ENCODE results near the gene ANKRD55. TPM values are rescaled to one million over a fixed set of nuclear protein-coding genes. Genes with fewer than 3 reads are reported as not detected.
"Not testable (repeated sequence)": the region's sequence is repeated elsewhere in the genome, so short reads cannot be mapped to it uniquely, and the experiment has no call there.

The ANKRD55 gene
- total RNA-seq, 2 experiments from 2014 or later: not detected

DNA sequence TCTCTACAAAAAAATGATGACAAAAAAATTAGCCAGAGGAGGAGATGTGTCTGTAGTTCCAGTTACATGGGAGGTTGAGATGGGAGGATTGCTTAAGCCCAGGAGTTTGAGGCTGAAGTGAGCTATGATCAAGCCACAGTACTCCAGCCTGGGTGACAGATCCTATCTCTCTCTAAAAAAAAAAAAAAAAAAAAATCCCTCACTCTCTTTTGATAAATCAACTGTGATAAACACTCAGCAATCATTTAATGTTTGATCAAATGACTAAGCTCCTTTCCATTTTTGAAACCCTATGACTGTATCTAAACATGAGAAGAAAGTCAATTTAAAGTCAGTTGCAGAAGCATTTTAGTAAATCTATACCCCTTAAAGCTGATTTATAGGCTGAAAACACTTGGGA lies 126.3 kb downstream of the ANKRD55 start:
- ChIA-PET POLR2A (interaction anchor here (0.7 kb wide), 2 partner anchors 14 to 122 kb away, joined by 3 to 4 read pairs; no protein-coding TSS in a partner anchor), CTCF (ENCODE audit: unreplicated experiment) (no interaction called here)
- TF ChIP-seq, protein P1, sequence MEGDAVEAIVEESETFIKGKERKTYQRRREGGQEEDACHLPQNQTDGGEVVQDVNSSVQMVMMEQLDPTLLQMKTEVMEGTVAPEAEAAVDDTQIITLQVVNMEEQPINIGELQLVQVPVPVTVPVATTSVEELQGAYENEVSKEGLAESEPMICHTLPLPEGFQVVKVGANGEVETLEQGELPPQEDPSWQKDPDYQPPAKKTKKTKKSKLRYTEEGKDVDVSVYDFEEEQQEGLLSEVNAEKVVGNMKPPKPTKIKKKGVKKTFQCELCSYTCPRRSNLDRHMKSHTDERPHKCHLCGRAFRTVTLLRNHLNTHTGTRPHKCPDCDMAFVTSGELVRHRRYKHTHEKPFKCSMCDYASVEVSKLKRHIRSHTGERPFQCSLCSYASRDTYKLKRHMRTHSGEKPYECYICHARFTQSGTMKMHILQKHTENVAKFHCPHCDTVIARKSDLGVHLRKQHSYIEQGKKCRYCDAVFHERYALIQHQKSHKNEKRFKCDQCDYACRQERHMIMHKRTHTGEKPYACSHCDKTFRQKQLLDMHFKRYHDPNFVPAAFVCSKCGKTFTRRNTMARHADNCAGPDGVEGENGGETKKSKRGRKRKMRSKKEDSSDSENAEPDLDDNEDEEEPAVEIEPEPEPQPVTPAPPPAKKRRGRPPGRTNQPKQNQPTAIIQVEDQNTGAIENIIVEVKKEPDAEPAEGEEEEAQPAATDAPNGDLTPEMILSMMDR (conservative IDR thresholded peaks at IDR 0.05; ENCODE audit: low read length): no peak
- no peak for TF ChIP-seq EZH2phosphoT487 (IDR thresholded peaks at IDR 0.05; ENCODE audit: borderline replicate concordance, low read depth, low read length)
- Histone ChIP-seq H3K36me3 (ENCODE audit: insufficient read depth, low read length) (no peaks in the 10 kb centered on the region), H3K4me1 (ENCODE audit: insufficient read depth, low read length, poor library complexity, severe bottlenecking) (no peaks in the 10 kb centered on the region), H3K9me2 (ENCODE audit: insufficient read depth, low read length) (no peaks in the 10 kb centered on the region), H4K20me1 (ENCODE audit: insufficient read depth, low read length) (no peaks in the 10 kb centered on the region), H3K79me2 (ENCODE audit: insufficient read depth, low read depth, low read length) (no peaks in the 10 kb centered on the region), H3K27ac (ENCODE audit: low read depth, low read length, poor library complexity, severe bottlenecking) (no peak overlapping the region), H2AFZ (ENCODE audit: low read length) (no peak overlapping the region), H3K9me3 (ENCODE audit: low read length) (no peaks in the 10 kb centered on the region), H3K4me2 (ENCODE audit: low read length) (no peak overlapping the region), H3K4me3 (ENCODE audit: low read depth, low read length, poor library complexity, severe bottlenecking) (no peak overlapping the region)
- no TSS peak for BruUV-seq (replicated peaks)
- intact Hi-C loops (cut with micrococcal nuclease; ENCODE audit: unreplicated experiment): no loop called here
- DNase-seq (ENCODE audit: low spot score): no peak

DNA sequence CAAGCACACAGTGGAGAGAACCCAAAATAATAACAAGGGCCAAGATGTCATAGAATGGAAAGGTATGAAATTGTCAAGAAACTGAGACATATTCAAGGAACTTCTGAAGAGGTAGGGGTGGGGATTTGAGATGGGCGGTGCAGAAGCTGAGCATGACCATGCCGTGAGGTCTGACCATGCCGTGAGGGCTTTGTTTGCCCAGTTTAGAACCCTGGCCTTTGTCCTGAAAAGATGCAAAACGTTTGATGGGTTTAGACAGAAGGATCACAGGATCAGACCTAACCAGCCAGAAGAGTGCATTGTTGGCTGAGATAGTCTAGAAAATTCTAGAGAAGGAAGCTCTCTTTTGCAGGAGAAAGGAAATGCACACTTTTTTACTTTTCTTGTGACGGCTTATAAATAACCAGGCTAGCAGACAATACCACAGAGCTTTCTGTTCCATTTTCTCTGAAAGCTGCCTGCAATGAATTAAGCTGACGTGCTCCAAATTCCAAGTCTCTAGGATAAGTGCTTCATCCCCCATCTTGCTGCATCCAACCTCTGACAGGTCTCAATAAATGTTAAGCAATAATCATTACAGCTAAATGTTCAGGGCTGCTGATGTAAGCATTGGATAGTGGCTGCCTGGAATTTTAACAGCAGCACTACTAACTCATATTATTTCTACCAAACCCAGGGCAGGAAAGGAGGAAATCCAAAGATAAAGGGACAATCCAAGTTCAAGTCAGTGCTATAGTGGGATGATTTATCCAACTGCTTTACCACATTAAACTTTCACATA lies 127.4 kb downstream of the ANKRD55 start:
- no peak for DNase-seq (ENCODE audit: low spot score)
- no TSS peak for BruUV-seq (replicated peaks)
- H3K36me3 ChIP-seq (ENCODE audit: insufficient read depth, low read length): no peaks in the 10 kb centered on the region
- intact Hi-C loops (cut with micrococcal nuclease; ENCODE audit: unreplicated experiment): no loop called here
- H3K4me1 ChIP-seq (ENCODE audit: insufficient read depth, low read length, poor library complexity, severe bottlenecking): no peaks in the 10 kb centered on the region
- no peak overlapping the region for H3K4me2 ChIP-seq (ENCODE audit: low read length)
- H3K4me3 ChIP-seq (ENCODE audit: low read depth, low read length, poor library complexity, severe bottlenecking): no peak overlapping the region
- no peaks in the 10 kb centered on the region for H4K20me1 ChIP-seq (ENCODE audit: insufficient read depth, low read length)
- TF ChIP-seq EZH2phosphoT487 (IDR thresholded peaks at IDR 0.05; ENCODE audit: borderline replicate concordance, low read depth, low read length): no peak
- TF ChIP-seq, protein P1 (conservative IDR thresholded peaks at IDR 0.05; ENCODE audit: low read length): no peak
- no peaks in the 10 kb centered on the region for H3K79me2 ChIP-seq (ENCODE audit: insufficient read depth, low read depth, low read length)
- no peak overlapping the region for H2AFZ ChIP-seq (ENCODE audit: low read length)
- ChIA-PET CTCF (ENCODE audit: unreplicated experiment) (interaction anchor here (0.6 kb wide), 1 partner anchor 1235 kb away, joined by 5 read pairs; no protein-coding TSS in a partner anchor), POLR2A (interaction anchor here (0.6 kb wide), 1 partner anchor 48 kb away, joined by 3 read pairs; no protein-coding TSS in a partner anchor)
- H3K9me3 ChIP-seq (ENCODE audit: low read length): no peaks in the 10 kb centered on the region
- no peak overlapping the region for H3K27ac ChIP-seq (ENCODE audit: low read depth, low read length, poor library complexity, severe bottlenecking)
- no peaks in the 10 kb centered on the region for H3K9me2 ChIP-seq (ENCODE audit: insufficient read depth, low read length)

DNA sequence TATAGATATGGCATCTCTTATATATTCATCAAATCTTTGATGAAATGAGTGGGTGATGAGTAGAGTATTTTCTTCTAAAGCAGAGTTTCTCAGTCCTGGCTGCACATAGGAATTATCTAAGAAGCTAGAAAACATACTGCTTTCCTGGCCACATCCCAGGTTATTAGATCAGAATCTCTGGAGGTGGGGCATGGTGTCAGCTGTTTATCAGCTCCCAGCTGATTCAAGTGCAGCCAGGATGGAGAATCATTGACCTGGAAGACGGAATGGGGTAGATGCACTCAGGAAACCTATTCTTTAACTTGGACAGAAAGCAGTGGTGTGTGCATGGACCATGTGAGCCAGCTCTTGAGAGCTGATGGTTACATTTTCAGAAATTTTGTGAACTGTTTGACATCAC lies 130.2 kb downstream of the ANKRD55 start:
- intact Hi-C loops (cut with micrococcal nuclease; ENCODE audit: unreplicated experiment): no loop called here
- H3K4me2 ChIP-seq (ENCODE audit: low read length): no peak overlapping the region

GRCh38 chr5:56102207-56102606 lies 130.9 kb downstream of the ANKRD55 start:
- intact Hi-C loops (cut with micrococcal nuclease; ENCODE audit: unreplicated experiment); H3K79me2 ChIP-seq (ENCODE audit: insufficient read depth, low read depth, low read length); H3K9me2 ChIP-seq (ENCODE audit: insufficient read depth, low read length); H4K20me1 ChIP-seq (ENCODE audit: insufficient read depth, low read length); DNase-seq (ENCODE audit: low spot score); H2AFZ ChIP-seq (ENCODE audit: low read length); H3K4me3 ChIP-seq (ENCODE audit: low read depth, low read length, poor library complexity, severe bottlenecking); CTCF ChIA-PET (ENCODE audit: unreplicated experiment); H3K4me1 ChIP-seq (ENCODE audit: insufficient read depth, low read length, poor library complexity, severe bottlenecking); H3K36me3 ChIP-seq (ENCODE audit: insufficient read depth, low read length); H3K27ac ChIP-seq (ENCODE audit: low read depth, low read length, poor library complexity, severe bottlenecking); H3K9me3 ChIP-seq (ENCODE audit: low read length); BruUV-seq (replicated peaks); H3K4me2 ChIP-seq (ENCODE audit: low read length): not testable (repeated sequence)
- POLR2A ChIA-PET: interaction anchor here (0.8 to 1.4 kb wide), 2 partner anchors 8 to 30 kb away, joined by 4 read pairs; no protein-coding TSS in a partner anchor

More for the DNA sequence above, 130.2 kb downstream of the ANKRD55 start:
- no peak for DNase-seq (ENCODE audit: low spot score)
- Histone ChIP-seq H4K20me1 (ENCODE audit: insufficient read depth, low read length) (no peaks in the 10 kb centered on the region), H3K4me1 (ENCODE audit: insufficient read depth, low read length, poor library complexity, severe bottlenecking) (no peaks in the 10 kb centered on the region), H3K9me2 (ENCODE audit: insufficient read depth, low read length) (no peaks in the 10 kb centered on the region), H3K79me2 (ENCODE audit: insufficient read depth, low read depth, low read length) (no peaks in the 10 kb centered on the region), H3K9me3 (ENCODE audit: low read length) (no peaks in the 10 kb centered on the region), H3K4me3 (ENCODE audit: low read depth, low read length, poor library complexity, severe bottlenecking) (no peak overlapping the region), H3K27ac (ENCODE audit: low read depth, low read length, poor library complexity, severe bottlenecking) (no peak overlapping the region), H3K36me3 (ENCODE audit: insufficient read depth, low read length) (no peaks in the 10 kb centered on the region), H2AFZ (ENCODE audit: low read length) (no peak overlapping the region)
- no TSS peak for BruUV-seq (replicated peaks)
- CTCF ChIA-PET (ENCODE audit: unreplicated experiment): no interaction called here
- POLR2A ChIA-PET: interaction anchor here (0.8 to 1.4 kb wide), 2 partner anchors 9 to 31 kb away, joined by 4 read pairs; no protein-coding TSS in a partner anchor
- TF ChIP-seq, protein P1 (conservative IDR thresholded peaks at IDR 0.05; ENCODE audit: low read length): no peak
- TF ChIP-seq EZH2phosphoT487 (IDR thresholded peaks at IDR 0.05; ENCODE audit: borderline replicate concordance, low read depth, low read length): no peak
